ENCODE results near the gene DSG4.

DNA sequence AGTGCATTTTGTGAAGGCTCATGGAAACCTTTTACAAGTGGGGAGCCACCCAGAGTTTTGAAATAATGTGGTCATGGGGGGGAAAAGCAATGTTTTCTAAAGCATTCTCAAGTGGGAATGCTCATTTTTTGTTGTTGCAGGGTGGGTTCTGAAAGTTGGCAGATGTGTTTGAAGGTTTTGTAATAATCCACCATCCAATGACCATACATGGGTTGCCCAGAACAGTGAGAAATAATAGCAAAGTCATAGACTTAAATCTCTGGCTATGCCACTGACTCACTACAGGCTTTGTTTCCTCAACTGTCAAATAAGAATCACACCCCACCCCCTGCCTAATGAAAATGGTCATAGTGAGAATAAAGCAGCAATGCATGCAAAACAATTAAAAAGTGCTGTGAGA, 73.8 kb downstream of the DSG4 start:
- TF ChIP-seq ZNF274 (IDR thresholded peaks at IDR 0.05; ENCODE audit: low read depth, low read length) (no peak), SUZ12 (IDR thresholded peaks at IDR 0.05; ENCODE audit: extremely low read depth, insufficient read depth, insufficient read length) (no peak)
